ENCODE data around the gene DPP3.
"Not testable (repeated sequence)": the region's sequence is repeated elsewhere in the genome, so short reads cannot be mapped to it uniquely, and the experiment has no call there.

DPP3 gene

GRCh38 chr11:66480117-66480938 is at the start of gene DPP3:
TSS of gene DPP3 (plus strand) at chr11:66480434. CDS start at chr11:66482201, 1,767 bp downstream.
- DNase-seq, result peak; percentile 96

- not testable (repeated sequence) for DNase-seq
Measured at GRCh38 chr11:66431287-66431686, 48.9 kb upstream of the DPP3 start.

- DNase-seq, result not testable (repeated sequence)
Measured at GRCh38 chr11:66431871-66432329, 48.3 kb upstream of the DPP3 start.

GRCh38 chr11:66432597-66432996 is 47.6 kb upstream of the DPP3 start:
- no peak for DNase-seq

- no peak for DNase-seq
Measured at GRCh38 chr11:66437979-66438503, 42.2 kb upstream of the DPP3 start.

- peak; percentile 79 for DNase-seq
Measured at GRCh38 chr11:66438504-66439466, 41.4 kb upstream of the DPP3 start, which contains the start of gene MRPL11. TSS of gene MRPL11 (minus strand) at chr11:66438848. CDS start at chr11:66438754, 94 bp downstream.

- DNase-seq, result not testable (repeated sequence)
Measured at GRCh38 chr11:66440101-66440939, 39.9 kb upstream of the DPP3 start.

- DNase-seq, result not testable (repeated sequence)
Measured at GRCh38 chr11:66440940-66441282, 39.3 kb upstream of the DPP3 start.

GRCh38 chr11:66443602-66444001 is 36.6 kb upstream of the DPP3 start:
- no peak for DNase-seq

GRCh38 chr11:66447012-66447411 is 33.2 kb upstream of the DPP3 start:
- no peak for DNase-seq

- DNase-seq, result no peak
Measured at GRCh38 chr11:66448523-66448922, 31.7 kb upstream of the DPP3 start.

GRCh38 chr11:66450560-66450959 is 29.7 kb upstream of the DPP3 start:
- DNase-seq, result no peak

- no peak for DNase-seq
Measured at GRCh38 chr11:66451663-66452062, 28.6 kb upstream of the DPP3 start.

- DNase-seq, result no peak
Measured at GRCh38 chr11:66454247-66454646, 26.0 kb upstream of the DPP3 start.

GRCh38 chr11:66454828-66455227 is 25.4 kb upstream of the DPP3 start:
- no peak for DNase-seq

- no peak for DNase-seq
Measured at GRCh38 chr11:66457826-66458225, 22.4 kb upstream of the DPP3 start.

- no peak for DNase-seq
Measured at GRCh38 chr11:66459138-66459778, 21.0 kb upstream of the DPP3 start.

- DNase-seq, result no peak
Measured at GRCh38 chr11:66462010-66462409, 18.2 kb upstream of the DPP3 start.

GRCh38 chr11:66462911-66463310 is 17.3 kb upstream of the DPP3 start:
- DNase-seq, result no peak

GRCh38 chr11:66464116-66464515 is 16.1 kb upstream of the DPP3 start:
- DNase-seq, result not testable (repeated sequence)

GRCh38 chr11:66464916-66465315 is 15.3 kb upstream of the DPP3 start:
- no peak for DNase-seq

Measured in NK-92 treated with Interleukin-12 subunit alpha and Interleukin-12 subunit beta, amount 100 ng/mL, for 24 hours (cell line).